ENCODE measurements around the gene EIF1.
"Not testable (repeated sequence)": the region's sequence is repeated elsewhere in the genome, so short reads cannot be mapped to it uniquely, and the experiment has no call there.

EIF1 gene

DNA sequence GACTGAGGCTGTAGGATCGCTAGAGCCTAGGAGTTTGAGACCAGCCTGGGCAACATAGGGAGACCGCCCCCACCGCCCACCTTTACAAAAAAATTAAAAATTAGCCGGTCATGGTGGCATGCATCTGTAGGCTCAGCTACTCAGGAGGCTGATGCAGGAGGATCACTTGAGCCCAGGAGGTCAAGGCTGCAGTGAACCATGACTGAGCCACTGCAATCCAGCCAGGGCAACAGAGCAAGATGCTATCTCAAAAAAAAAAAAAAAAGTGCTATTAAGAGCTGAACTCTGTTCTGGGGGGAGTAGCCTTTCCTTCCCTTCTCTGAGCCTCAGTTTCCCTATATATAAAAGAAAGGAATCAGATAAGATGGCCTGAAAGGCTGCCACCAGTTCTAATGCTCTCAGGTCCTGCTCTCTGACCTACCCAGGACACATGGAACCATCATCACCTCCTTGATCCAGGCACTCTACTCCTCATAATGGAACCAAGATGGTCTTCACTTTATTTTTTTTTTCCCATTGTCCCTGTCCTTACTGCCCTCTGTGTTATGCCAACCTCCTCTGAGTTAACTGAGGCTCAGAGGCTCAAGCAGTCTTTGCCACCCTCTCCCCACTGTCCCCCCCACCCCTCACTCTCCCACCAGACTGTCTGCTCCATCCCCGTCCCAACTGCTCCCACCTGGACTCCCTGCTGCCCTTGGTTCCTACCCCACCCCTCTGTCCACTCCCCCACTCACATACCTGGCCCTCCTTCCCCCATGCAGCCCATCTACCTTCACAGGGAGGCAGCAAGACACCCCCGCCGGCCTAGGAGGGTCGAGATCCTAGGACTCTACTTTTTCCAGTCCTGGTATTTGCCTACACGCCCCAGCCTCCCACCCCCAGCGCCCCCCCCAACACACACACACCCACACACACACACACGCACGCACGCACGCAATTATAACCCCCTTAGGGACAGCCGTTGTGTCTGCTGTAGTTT, 23.8 kb upstream of the EIF1 start:
- H3K27me3 Mint-ChIP-seq: peaks cover 2% of the 10 kb centered on the region
- H3K4me1 Mint-ChIP-seq: peaks cover 37% of the 10 kb centered on the region
- no peak for DNase-seq
- no peaks in the 10 kb centered on the region for H3K36me3 Mint-ChIP-seq (ENCODE audit: low read depth)
- H3K27ac Mint-ChIP-seq: peak overlapping the region; percentile 99
- no peaks in the 10 kb centered on the region for H3K9me3 Mint-ChIP-seq
- no peak for ATAC-seq
- H3K4me3 Mint-ChIP-seq: peak overlapping the region; percentile 82

DNA sequence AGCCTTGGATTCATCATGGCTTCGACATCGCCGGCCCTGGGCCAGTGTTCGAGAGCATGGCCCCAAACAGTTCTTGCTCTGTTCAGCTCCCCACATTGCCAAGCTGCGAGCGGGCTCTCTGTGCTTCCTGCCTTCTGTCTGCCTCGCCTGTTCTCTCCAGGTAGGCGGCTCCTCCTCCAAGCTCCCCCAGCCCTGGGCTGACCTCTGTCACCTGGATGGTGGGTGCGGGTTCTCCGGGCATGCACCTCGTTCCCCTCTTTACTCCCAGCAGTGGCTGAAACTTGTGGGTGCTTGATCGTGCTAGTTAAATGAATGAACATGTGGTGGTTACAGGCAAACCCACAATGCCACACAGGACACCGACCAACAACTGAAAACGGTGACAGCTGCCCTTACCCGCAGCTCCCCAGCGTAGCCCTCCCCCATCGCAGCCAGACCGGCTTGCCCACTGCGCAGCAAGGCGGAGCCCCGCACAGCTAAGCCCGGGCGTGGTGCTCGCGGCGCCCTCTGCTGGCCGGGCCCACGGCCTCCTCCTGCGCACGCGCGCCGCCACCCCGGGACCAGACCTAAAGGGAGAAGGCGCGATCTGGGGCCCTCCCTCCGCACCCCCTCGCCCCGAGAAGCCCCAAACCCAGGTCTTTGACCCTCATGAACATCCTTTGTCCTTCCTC, 23.0 kb upstream of the EIF1 start:
- DNase-seq (peak; percentile 93), ATAC-seq (peak; percentile 86)
- no peaks in the 10 kb centered on the region for H3K9me3 Mint-ChIP-seq
- H3K4me3 Mint-ChIP-seq: peak overlapping the region; percentile 82
- peak overlapping the region; percentile 99 for H3K27ac Mint-ChIP-seq
- H3K36me3 Mint-ChIP-seq (ENCODE audit: low read depth): no peaks in the 10 kb centered on the region
- peaks cover 2% of the 10 kb centered on the region for H3K27me3 Mint-ChIP-seq
- H3K4me1 Mint-ChIP-seq: peaks cover 45% of the 10 kb centered on the region

DNA sequence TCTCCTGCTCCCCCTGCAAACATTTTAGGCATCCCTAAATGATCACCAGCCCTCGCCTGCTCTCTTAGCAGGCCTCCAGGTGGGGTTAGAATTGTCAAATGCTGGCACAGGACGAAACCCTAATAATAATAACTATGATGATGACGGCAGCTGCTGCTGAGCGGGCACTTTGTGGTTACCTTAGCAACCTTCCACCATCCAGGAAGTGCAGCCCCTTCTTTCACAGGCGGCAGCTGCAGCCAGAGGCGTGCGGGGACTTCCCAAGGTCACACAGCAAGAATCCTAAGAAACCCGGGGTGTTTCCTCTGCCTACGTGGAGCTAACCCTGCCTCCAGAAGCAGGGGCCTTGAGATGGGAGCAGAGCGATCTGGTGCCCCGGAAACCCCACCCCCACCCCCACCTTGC, 22.4 kb upstream of the EIF1 start:
- ATAC-seq (peak; percentile 67), DNase-seq (peak; percentile 80)
- Mint-ChIP-seq H3K9me3 (no peaks in the 10 kb centered on the region), H3K36me3 (ENCODE audit: low read depth) (no peaks in the 10 kb centered on the region), H3K27ac (peak overlapping the region; percentile 99), H3K4me1 (peaks cover 47% of the 10 kb centered on the region), H3K4me3 (peak overlapping the region; percentile 82), H3K27me3 (peaks cover 2% of the 10 kb centered on the region)

DNA sequence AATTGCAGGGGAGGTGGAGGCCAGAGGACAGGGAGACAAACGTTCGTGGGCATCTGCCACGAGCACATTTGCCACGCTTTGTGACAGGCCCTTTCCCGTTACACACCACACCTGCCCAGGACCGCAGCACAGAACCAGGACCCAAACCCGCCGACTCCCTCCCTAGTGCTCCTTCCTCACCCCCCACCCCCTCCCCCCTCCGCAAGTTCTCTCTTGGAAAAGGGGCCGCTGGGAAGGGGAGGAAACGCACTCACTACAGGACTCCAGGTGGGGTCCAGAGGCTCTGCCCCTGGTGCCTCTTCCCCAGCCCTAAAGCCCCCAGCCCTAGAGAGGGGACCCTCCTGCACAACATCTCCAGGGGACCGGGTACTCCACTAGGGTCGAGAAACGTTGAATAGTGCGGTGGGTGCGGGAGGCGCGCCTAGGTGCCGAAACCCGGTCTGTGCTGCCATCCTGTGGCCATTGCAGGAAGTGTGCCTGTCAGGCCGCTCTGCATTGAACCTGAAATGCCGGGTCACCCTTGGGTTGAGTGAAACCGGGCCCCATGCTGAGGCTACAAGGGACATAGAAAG, 21.9 kb upstream of the EIF1 start:
- Mint-ChIP-seq H3K27me3 (peaks cover 2% of the 10 kb centered on the region), H3K4me1 (peaks cover 50% of the 10 kb centered on the region), H3K9me3 (no peaks in the 10 kb centered on the region), H3K27ac (peak overlapping the region; percentile 99), H3K36me3 (ENCODE audit: low read depth) (no peaks in the 10 kb centered on the region), H3K4me3 (peak overlapping the region; percentile 82)
- peak; percentile 94 for DNase-seq
- ATAC-seq: peak; percentile 52

DNA sequence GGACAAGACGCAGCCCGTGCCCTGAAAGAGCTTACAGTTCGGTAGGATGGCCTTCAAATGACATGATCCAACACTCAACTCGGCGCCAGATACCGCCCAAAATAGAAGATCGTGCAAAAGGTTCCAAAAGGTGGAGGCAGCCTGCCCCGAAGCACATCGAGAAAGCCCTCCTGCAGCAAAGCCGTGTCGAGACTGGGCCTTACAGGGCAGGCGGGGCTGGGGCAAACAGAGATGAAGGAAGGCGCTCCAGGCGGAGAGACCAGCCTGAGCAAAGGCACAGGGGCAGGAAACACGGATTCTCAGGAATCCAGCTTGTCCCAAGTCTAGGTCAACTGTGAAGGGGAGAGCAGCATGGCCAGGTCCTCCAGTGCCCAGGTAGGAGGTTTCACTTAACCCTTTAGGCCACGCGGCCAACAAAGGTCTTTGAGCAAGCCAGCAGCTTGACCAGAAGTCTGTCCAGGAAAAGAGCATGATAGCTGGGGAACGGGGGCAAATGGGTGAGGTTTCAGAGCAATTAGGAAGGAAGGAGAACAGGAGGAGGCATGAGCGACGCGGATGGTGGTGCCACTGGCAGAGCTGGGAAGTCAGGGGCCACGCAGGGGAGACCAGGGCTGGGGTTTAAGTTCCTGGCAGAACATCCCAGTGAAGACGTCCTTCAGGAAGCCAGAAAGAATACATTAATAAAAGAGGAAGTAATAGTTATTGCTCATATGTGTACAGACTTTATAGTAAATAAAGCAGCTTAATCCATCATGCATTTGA, 21.2 kb upstream of the EIF1 start:
- peaks cover 57% of the 10 kb centered on the region for H3K4me1 Mint-ChIP-seq
- no peak overlapping the region for H3K27ac Mint-ChIP-seq
- DNase-seq (no peak), ATAC-seq (no peak)
- H3K9me3 Mint-ChIP-seq: no peaks in the 10 kb centered on the region
- no peaks in the 10 kb centered on the region for H3K36me3 Mint-ChIP-seq (ENCODE audit: low read depth)
- peak overlapping the region; percentile 82 for H3K4me3 Mint-ChIP-seq
- peaks cover 2% of the 10 kb centered on the region for H3K27me3 Mint-ChIP-seq

DNA sequence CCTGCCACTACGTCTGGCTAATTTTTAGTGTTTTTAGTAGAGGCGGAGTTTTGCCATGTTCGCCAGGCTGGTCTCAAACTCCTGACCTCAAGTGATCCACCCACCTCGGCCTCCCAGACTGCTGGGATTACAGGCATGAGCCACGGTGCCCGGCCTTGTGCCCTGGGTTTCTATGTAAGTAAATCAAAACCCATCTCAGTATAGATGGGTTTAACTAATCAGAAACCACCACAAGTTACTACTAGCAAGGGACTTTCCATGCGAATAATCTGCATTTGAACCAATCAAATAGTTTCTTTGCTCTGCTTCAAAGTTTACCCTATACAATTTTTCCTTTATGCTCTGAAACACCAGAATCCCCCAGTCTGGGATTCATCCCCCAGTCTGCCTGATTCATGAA, 16.5 kb upstream of the EIF1 start:
- H3K4me3 Mint-ChIP-seq: no peak overlapping the region

DNA sequence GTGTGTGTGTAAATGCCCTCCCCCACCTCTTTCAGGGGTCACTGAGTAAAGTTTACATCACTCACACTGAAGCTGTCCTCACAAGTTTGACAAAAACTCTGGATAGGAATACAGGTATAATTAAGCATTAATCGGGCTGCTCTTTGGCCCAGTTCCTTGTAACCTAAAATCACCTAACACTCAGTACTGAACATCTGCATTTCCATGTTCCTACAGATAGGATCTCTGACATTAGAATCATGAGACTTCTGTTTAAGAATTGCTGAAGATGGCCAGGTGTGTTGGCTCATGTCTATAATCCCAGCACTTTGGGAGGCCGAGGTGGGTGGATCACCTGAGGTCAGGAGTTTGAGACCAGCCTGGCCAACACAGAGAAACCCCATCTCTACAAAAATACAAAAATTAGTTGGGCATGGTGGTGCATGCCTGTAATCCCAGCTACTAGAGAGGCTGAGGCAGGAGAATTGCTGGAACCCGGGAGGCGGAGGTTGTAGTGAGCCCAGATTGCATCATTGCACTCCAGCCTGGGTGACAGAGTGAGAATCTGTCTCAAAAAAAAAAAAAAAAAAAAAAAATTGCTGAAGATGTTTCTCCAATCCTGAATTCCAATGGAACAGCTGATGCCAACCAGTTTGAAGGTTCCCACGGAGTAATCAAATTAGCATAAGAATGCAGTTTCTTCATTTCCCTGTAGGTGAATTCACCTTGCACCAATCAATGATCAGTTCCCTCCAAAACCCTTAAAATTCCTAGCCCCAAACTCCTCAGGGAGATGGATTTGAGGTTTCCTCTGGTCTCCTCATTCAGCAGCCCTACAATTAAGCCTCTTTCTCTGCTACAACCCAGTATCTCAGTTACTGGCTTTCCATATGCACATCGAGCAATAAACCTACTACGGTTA, 13.3 kb upstream of the EIF1 start:
- not testable (repeated sequence) for H3K27ac Mint-ChIP-seq, H3K27me3 Mint-ChIP-seq
- H3K4me1 Mint-ChIP-seq: peaks cover 64% of the 10 kb centered on the region

More for the DNA sequence above, 16.5 kb upstream of the EIF1 start:
- Mint-ChIP-seq H3K36me3 (ENCODE audit: low read depth) (no peaks in the 10 kb centered on the region), H3K9me3 (no peaks in the 10 kb centered on the region), H3K27ac (peak overlapping the region; percentile 47), H3K4me1 (peaks cover 62% of the 10 kb centered on the region), H3K27me3 (no peaks in the 10 kb centered on the region)
- DNase-seq: no peak
- ATAC-seq: peak; percentile 67

DNA sequence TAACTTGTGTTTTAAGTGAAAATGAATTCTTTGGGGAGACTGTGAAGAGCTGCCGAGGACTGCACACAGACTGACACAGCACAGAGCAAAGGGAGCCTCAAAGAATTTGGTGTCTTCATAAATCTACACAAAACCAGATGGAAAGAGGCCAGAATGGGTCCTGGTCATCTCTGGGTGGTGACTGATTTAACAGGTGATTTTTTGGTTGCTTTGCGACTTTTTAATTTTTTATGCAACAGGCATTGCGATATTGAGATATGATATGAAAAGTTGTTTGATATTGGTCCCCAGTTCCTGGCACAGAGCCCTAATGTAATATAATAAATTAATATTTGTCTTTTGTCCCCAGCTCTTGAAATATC, 12.6 kb upstream of the EIF1 start:
- Mint-ChIP-seq H3K4me1 (peaks cover 63% of the 10 kb centered on the region), H3K36me3 (ENCODE audit: low read depth) (peaks cover 4% of the 10 kb centered on the region), H3K27ac (no peak overlapping the region), H3K9me3 (no peaks in the 10 kb centered on the region), H3K27me3 (no peaks in the 10 kb centered on the region), H3K4me3 (no peak overlapping the region)
- ATAC-seq: no peak
- DNase-seq: no peak

More for the DNA sequence above, 13.3 kb upstream of the EIF1 start:
- not testable (repeated sequence) for ATAC-seq; H3K9me3 Mint-ChIP-seq; H3K36me3 Mint-ChIP-seq (ENCODE audit: low read depth); H3K4me3 Mint-ChIP-seq; DNase-seq

DNA sequence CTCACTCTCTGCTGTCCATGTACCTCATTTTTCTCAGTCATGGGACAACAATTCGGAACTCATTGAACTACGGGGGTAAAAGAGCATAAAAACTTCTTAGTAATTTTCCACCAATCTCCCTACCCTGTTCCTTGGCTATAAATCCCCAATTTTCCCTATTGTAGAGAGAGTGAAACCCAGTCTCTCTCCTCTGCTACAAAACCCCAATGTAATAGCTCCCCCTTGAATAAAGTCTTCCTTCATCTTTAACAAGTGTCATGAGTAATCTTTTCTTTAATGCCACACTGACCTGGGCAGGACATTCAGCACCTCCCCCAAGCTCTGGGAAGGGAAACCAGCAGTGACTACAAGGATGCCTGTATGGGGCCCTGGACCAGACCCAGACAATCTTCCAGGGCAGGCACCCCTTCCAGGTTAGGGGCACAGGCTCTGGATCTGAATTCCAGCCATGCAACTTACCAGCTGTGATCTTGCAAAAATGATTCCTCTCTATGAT, 10.2 kb upstream of the EIF1 start:
- ATAC-seq: peak; percentile 56
- no peaks in the 10 kb centered on the region for H3K9me3 Mint-ChIP-seq
- H3K4me3 Mint-ChIP-seq: peak overlapping the region; percentile 82
- H3K36me3 Mint-ChIP-seq (ENCODE audit: low read depth): peaks cover 4% of the 10 kb centered on the region
- peak; percentile 46 for DNase-seq
- H3K27ac Mint-ChIP-seq: peak overlapping the region; percentile 97
- H3K27me3 Mint-ChIP-seq: no peaks in the 10 kb centered on the region
- peaks cover 42% of the 10 kb centered on the region for H3K4me1 Mint-ChIP-seq

DNA sequence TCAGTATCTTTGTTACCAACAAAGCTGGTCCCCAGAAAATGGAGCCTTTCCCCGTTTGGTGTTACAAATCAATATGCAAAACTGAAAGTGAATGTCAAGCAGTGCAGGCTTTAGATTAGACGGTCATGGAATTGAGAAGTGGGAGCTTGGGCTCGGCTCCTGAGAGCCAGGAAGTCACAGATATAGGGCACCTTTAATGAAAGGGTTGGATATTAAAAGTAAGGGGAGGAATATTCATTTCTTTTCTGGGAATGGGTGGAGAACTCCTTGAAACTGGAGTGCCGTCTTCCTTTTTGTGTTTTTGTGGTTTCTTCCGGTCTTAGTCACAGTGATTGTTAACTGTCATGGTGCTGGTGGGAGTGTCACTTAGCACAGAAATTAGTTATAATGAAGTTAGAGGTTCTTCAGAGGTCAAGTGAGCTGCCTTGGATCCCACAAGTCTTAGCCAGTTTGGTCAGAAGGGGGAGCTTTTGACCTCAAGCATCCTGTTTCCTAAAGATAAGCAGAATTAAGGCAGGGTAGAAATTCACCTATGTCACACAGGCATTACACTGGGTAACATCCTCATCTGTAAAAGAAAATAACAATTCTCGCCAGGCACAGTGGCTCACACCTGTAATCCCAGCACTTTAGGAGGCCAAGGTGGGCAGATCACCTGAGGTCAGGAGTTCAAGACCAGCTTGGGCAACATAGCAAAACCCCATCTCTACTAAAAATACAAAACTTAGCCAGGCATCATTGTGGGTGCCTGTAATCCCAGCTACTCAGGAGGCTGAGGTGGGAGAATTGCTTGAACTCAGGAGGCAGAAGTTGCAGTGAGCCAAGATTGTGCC, 9.6 kb upstream of the EIF1 start:
- Mint-ChIP-seq H3K9me3 (no peaks in the 10 kb centered on the region), H3K4me1 (peaks cover 42% of the 10 kb centered on the region), H3K36me3 (ENCODE audit: low read depth) (peaks cover 4% of the 10 kb centered on the region), H3K27me3 (no peaks in the 10 kb centered on the region), H3K27ac (peak overlapping the region; percentile 97), H3K4me3 (peak overlapping the region; percentile 82)
- ATAC-seq (peak; percentile 84), DNase-seq (peak; percentile 54)

DNA sequence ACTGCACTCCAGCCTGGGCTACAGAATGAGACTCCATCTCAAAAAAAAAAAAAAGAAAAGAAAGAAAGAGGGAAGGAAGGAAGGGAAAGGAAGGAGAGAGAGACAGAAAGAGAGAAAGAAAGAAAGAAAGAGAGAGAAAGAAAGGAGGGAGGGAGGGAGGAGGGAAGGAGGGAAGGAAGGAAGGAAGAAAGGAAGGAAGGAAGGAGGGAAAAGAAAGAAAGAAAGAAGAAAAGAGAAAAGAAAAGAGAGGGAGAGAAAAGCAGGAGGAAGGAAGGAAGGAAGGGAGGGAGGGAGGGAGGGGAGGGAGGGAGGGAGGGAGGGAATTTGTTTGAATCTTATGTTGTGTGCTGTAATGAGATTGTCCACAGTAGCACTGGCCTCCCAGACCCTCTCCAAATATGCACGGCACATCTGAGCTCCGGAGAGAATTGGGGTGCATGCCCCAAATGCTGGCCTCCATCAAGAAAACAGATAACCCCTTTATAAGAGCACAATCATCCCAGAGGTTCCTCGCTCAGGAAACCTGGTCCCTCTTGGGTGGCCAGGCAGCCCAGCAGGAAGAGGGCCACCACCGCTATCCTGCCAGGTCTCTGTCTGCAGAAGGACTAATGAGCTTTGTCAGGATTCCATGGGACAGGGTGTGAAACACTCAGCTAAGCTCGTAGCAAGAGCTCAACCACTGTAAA, 8.8 kb upstream of the EIF1 start:
- H3K4me3 Mint-ChIP-seq: no peak overlapping the region
- no peaks in the 10 kb centered on the region for H3K9me3 Mint-ChIP-seq
- no peaks in the 10 kb centered on the region for H3K27me3 Mint-ChIP-seq
- H3K4me1 Mint-ChIP-seq: peaks cover 42% of the 10 kb centered on the region
- ATAC-seq (no peak), DNase-seq (no peak)
- H3K27ac Mint-ChIP-seq: peak overlapping the region; percentile 97
- peaks cover 4% of the 10 kb centered on the region for H3K36me3 Mint-ChIP-seq (ENCODE audit: low read depth)

DNA sequence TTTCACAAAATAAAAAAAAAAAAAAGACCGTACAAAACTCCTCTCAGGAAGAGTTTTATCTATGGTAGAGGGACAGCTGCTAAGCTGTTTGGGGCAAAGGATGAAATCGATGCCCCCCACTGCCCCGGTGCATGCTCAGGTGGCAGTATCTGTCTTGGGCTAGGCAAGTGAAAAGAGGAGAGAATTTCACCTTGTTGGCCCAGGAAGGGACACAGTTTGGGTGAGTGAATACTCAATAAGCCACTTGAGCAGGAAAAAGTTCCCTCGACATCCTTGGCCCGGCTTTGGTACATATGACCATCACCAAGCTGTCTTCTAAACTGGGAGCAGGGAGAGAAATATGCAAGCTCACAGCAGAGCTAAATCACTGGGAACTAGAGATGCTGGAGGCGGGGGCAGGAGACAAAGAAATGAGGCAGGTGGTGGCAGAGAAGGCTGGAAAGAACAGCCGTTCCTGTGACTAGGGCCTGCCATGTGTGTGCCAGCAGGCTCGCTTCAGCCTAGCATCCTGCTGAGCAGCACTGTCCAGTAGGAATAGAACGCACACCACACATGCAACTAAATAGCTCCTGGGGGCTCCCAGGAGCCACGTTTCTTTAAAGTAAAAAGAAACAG, 8.2 kb upstream of the EIF1 start:
- H3K4me1 Mint-ChIP-seq: peaks cover 42% of the 10 kb centered on the region
- no peaks in the 10 kb centered on the region for H3K27me3 Mint-ChIP-seq
- H3K36me3 Mint-ChIP-seq (ENCODE audit: low read depth): peaks cover 4% of the 10 kb centered on the region
- DNase-seq (no peak), ATAC-seq (no peak)
- H3K4me3 Mint-ChIP-seq: no peak overlapping the region
- H3K9me3 Mint-ChIP-seq: no peaks in the 10 kb centered on the region
- H3K27ac Mint-ChIP-seq: no peak overlapping the region

Data from activated naive CD8-positive, alpha-beta T cell treated with anti-CD3 and anti-CD28 coated beads, Interleukin-2, amount 50 U/mL, for 24 hours (primary cell).